ENCODE results near the gene HES6.

HES6 gene

DNA sequence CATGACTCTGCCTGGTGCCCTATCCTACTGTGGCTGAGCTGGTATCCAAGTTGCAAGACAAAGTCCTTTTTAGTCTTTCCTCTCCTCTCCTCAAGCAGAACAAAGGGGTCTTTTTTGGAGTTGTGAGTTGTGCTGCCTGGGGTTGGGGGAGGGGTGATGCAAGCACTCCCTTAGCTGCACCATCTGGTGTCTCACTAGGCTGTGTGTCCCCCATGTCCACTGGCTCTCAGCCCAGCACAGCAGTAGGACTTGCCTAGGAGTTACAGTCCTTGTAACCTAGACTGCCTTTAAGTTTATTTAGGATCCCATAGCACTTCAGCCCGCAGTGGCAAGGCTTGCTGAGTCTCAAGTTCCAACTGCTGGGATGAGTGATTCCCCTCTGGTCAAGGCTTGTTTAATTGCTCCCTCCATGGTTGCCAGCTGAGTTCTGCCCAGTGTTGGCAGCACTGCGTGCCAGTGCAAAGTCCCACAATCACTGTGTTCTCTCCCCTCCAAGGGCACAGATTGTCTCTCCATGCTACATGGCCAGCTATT, 23.1 kb downstream of the HES6 start:
- DNase-seq (ENCODE audit: extremely low read depth, low read depth), result no peak
- H3K4me3 ChIP-seq (replicated peaks; ENCODE audit: low read depth, low read length), result no peak overlapping the region
- TF ChIP-seq CTCF (IDR thresholded peaks at IDR 0.05; ENCODE audit: low read depth, low read length, missing control alignments), result no peak

GRCh38 chr2:238207006-238207405, 32.8 kb downstream of the HES6 start:
- H3K4me3 ChIP-seq (replicated peaks; ENCODE audit: low read depth, low read length), result no peak overlapping the region
- DNase-seq (ENCODE audit: extremely low read depth, low read depth), result no peak
- no peak for TF ChIP-seq CTCF (IDR thresholded peaks at IDR 0.05; ENCODE audit: low read depth, low read length, missing control alignments)

DNA sequence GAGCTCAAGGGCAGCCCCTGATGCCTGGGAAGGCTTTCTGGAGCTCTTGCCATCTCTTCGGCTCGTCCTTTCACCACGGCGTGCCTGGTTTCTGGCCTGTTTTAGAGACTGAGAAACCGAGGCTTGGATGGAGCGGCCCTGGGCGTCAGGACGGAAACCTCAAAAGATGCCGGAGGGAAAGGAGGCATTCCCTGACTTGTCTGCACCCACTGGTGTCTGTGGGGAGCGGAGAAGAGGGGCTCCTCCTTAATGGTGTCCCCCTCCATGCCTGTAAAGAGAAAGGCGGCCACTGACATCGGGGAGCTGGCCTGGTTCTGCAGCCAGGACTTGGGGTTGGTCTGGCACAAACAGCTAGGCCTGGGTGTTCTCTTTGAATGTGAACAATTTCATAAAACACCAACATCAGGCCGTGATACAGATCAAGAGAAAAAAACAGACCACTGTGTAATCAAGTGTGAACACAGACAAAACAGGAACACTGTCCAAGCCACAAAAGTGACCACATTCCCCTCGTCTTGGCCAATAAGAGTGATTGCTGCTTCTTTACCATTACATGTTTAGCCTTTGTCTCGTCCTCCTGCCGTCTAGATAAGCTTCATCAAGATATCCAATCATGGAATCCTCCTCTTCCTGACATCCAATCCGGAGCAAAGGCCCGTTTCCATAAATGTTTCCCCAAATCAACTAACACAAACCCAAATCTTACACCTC, 35.7 kb downstream of the HES6 start:
- TF ChIP-seq CTCF (IDR thresholded peaks at IDR 0.05; ENCODE audit: low read depth, low read length, missing control alignments), result no peak
- DNase-seq (ENCODE audit: extremely low read depth, low read depth), result no peak

GRCh38 chr2:238203094-238203972, 36.5 kb downstream of the HES6 start, which contains the start of gene ILKAP:
ILKAP (minus strand) TSS chr2:238203695; CDS start chr2:238203553, 142 bp downstream.
- peak within 1 kb of the TSS; percentile 79 for H3K4me3 ChIP-seq (replicated peaks; ENCODE audit: low read depth, low read length)
- no peak for DNase-seq (ENCODE audit: extremely low read depth, low read depth)
- TF ChIP-seq CTCF (IDR thresholded peaks at IDR 0.05; ENCODE audit: low read depth, low read length, missing control alignments), result no peak

More for the DNA sequence above, 35.7 kb downstream of the HES6 start:
- peak overlapping the region; percentile 32 for H3K4me3 ChIP-seq (replicated peaks; ENCODE audit: low read depth, low read length)

DNA sequence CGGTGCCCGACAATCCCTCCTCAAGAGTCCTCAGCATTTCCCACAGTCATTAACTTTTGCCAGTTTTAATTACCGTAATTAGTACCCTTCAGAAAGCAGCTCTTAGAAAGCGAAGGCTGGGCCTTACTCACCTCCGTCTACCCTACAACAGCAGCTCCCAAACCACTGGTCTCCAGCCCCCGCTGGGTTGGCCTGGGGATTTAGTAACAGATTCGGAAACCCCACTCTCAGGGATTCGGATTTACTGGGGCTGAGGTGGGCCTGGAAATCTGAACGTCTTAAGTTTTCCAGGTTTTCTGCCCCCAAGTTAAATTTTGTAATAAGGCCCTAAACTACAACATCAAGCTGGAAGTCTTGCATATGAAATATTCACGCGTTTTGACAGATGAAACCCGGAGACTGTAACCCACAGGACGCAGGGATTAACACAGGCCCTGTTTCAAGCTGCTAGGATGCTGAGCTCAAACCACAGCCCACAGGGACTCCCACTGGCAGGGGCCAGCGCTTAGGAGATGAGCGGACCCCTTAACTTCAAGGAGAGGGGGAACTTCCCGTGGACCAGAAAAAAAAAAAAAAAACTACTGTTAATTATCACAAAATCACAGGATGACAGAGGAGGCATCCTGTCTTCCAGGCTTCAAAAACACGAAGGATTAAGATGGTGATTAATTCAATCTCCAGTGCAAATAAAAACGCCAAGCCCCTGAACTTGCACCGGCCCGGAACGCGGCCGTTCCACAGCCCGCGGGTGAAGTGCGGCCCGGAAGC, 37.3 kb downstream of the HES6 start:
- H3K4me3 ChIP-seq (replicated peaks; ENCODE audit: low read depth, low read length), result peak overlapping the region; percentile 79
- no peak for DNase-seq (ENCODE audit: extremely low read depth, low read depth)
- TF ChIP-seq CTCF (IDR thresholded peaks at IDR 0.05; ENCODE audit: low read depth, low read length, missing control alignments), result no peak

DNA sequence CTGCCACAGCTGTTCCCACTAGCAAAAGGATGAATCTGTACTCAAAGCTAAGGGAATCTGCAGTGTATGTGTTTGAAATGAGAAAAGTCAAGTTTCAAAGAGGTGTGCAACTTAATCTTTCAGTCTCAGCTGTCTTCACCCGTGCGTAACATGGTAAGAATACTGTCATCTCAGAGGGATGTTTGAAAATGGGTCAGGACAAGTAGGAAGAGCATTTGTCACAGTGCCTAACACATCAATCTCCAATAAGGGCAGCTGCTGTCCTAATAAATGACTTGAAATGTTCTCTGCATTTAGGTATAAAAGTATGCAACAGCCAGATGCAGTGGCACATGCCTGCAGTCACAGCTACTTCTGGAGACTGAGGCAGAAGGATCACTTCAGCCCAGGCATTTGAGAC, 49.4 kb downstream of the HES6 start:
- TF ChIP-seq CTCF (IDR thresholded peaks at IDR 0.05; ENCODE audit: low read depth, low read length, missing control alignments), result no peak
- DNase-seq (ENCODE audit: extremely low read depth, low read depth), result no peak
- H3K4me3 ChIP-seq (replicated peaks; ENCODE audit: low read depth, low read length), result no peak overlapping the region
